NCI-H226 (cell line): ENCODE measurements around the gene SLC49A4.
A peak's percentile ranks its signal among the peaks of the same experiment; 100 is the strongest.
"Not testable (repeated sequence)": the region's sequence is repeated elsewhere in the genome, so short reads cannot be mapped to it uniquely, and the experiment has no call there.

Experiments used
- DNase-seq: peaks from one replicate; pipeline ENCODE4 v3.0.0-alpha.2; 2015

SLC49A4 gene, protein sequence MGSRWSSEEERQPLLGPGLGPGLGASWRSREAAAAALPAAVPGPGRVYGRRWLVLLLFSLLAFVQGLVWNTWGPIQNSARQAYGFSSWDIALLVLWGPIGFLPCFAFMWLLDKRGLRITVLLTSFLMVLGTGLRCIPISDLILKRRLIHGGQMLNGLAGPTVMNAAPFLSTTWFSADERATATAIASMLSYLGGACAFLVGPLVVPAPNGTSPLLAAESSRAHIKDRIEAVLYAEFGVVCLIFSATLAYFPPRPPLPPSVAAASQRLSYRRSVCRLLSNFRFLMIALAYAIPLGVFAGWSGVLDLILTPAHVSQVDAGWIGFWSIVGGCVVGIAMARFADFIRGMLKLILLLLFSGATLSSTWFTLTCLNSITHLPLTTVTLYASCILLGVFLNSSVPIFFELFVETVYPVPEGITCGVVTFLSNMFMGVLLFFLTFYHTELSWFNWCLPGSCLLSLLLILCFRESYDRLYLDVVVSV

DNA sequence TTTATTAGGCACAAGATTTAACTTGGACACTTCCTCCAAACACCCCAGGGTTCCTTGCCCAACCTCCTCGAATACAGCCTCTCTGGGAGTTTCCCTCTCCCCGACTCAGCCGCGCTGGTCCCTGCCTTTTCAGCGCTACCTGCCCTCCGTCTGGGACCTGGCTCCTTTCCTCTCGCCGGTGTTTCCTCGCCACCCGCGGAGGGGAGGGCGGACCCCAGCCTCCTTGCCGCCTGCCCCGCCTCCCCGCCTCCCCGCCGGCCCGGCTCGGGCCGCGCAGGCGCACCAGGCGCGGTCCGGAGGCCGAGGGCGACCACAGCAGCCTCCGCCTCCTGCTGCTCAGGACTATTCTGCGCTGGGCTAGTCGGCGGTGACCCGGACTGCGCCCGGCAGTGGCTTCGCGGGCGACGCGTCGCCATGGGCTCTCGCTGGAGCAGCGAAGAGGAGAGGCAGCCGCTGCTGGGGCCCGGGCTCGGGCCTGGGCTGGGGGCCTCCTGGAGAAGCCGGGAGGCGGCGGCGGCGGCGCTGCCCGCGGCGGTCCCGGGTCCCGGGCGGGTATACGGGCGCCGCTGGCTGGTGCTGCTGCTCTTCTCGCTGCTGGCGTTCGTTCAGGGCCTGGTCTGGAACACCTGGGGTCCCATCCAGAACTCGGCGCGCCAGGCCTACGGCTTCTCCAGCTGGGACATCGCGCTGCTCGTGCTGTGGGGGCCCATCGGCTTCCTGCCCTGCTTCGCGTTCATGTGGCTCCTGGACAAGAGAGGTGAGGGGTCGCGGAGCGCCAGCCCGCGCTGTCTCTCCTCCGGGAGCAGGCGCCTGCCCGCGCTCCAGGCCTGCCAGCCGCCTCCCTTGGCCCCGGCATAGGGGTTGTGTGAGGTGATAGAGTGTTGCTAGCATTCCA is at the start of gene SLC49A4:
Gene SLC49A4, plus strand, starts transcription at position 291 of the 895 bp plus-strand sequence. Its CDS starts 124 bp downstream, at position 415.
- peak; percentile 52 for DNase-seq

DNA sequence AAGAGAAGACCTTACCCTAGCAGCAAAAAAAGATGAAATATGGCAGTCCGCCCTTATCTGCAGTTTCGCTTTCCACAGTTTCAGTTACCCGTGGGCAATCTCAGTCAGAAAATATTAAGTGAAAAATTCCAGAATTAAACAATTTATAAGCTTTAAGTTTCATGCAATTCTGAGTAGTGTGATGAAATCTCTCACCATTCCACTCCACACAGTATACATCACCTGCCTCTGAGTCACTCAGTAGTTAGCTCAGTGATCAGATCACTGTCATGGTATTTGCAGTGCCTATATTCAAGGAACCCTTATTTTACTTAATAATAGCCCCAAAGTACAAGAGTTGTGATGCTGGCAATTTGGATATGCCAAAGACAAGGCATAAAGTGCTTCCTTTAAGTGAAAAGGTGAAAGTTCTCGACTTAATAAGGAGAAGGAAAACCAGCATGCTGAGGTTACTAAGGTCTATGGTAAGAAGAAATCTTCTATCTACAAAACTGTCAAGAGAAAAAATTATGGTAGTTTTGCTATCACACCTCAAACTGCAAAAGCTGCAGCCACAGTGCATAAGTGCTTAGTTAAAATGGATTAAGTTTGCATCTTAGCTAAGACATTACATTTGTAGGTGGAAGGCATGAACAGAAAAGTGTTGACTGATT is 49.4 kb upstream of the SLC49A4 start:
- peak; percentile 62 for DNase-seq

DNA sequence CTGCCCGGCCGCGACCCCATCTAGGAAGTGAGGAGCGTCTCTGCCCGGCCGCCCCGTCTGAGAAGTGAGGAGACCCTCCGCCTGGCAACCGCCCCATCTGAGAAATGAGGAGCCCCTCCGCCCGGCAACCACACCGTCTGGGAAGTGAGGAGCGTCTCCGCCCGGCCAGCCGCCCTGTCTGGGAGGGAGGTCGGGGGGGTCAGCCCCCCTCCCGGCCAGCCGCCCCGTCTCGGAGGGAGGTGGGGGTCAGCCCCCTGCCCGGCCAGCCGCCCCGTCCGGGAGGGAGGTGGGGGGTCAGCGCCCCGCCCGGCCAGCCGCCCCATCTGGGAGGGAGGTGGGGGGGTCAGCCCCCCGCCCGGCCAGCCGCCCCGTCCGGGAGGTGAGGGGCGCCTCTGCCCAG is 47.6 kb upstream of the SLC49A4 start:
- DNase-seq, result not testable (repeated sequence)

DNA sequence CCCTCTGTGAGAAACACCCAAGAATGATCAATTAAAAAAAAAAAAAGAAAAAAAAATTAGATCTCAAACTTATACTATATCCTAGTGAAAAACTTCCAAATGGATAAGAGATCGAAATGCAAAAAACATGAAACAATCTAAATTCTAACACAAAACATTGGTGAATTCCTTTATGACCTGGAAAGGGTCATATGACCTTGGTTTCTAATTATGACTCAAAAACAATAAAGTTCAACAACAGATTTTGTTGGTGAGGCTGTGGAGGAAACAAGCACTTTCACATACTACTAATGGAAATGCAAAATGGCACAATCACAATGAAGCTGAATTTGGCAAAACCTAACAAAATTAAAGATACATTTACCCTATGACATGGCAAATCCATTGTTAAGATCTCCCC is 46.5 kb upstream of the SLC49A4 start:
- DNase-seq, result no peak

DNA sequence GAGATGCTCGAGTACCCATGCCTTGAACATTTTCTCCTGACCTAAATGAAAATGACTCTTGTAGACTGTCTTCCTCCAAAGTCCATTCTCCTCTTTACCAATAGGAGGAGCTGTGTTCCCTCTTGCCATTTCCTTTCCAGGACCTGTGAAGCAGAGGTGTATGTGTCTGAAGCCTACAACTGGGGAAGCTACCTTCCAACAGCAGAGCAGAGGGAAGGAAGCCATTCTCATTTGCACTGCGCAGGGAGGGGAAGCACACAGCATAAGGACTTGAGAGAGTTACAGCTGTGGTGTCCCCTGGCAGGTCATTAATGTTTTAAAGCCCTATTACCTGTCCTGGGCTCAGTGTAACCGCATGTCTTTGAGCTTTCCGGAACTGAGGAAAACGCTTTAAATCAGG is 39.9 kb upstream of the SLC49A4 start:
- DNase-seq, result peak; percentile 37

DNA sequence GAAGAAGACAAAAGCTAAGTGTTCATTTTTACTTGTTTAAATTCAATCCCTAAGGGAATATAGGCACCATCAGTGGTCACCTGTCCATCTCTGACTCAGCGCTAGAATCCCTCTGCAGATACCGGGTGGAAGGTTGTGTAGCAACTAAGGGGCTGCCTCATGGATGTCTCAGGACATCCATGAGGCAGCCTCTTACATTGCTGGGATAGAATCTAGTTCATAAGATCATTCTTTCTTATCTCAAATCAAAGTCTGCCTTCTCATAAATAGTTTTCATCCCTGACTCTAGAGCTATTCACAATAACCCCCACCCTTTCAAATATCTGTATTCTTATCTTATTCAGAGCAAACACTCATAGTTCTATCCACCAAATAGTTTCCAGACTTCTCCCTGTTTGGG is 39.4 kb upstream of the SLC49A4 start:
- peak; percentile 9 for DNase-seq

DNA sequence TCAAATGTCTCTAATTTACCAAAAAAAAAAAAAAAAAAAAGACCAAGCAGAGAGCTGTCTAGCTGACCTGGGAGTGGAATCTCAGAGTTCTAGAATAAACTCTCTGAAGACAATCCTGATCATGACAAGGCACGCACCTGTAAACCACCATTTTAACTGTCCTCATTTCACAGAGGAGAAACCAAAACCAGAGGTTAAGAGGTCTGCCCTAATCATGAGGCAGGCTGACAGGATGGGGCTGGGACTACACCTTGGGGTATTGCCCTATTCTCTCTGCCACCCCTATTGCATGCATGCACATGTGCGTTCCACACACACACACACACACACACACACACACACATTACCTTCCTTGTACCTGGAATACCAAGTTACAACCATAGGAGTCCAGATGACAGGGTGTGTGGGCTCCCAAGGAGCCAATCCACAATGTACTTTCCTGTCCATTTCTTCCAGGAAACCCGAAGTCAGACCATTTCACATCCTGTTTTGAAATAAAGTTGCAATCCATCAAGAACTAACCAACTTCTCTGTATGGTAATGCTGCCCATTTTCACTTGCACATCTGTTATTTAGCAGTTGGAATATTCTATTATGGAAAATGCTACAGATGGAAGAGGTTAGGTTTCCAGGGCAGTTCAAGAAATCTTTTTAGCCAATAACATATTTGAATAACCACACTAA is 35.9 kb upstream of the SLC49A4 start:
- DNase-seq, result no peak

DNA sequence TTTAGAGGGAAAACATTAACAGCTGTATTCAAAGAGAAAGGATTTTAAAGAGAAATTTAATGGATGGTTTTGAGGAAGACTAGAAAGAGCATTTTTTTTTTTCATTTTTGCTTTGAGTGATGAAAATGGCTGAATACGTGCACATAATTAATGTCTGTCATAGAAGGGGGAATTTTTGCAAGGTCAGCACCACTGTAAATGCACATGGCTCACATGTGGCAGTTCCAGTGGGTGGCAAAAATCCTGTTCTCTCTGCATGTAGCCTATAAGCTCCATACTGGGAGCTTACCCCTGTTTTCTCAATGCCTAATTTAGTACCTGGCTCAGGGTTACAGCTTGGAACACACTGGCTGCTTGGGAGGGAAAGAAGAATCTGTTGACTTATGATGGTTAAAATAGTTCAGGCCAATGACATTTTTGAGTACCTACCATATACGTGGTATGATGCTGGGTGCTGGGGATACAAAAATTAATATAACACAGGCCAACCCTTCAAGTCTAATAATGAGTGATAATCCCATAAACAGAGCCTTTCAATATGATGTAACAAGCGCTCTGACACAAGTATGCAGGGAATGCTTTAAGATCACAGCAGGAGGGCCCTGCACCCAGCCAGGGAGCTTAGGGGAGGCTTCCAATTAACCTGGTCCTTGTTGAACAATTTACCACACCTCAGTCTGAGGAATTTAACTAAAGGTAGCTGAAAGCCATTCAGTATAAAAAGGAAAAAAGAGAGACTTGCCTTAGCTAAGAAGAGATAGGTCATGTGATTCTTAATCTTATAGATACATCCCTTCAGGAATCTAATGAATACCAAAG is 34.2 kb upstream of the SLC49A4 start:
- peak; percentile 75 for DNase-seq

DNA sequence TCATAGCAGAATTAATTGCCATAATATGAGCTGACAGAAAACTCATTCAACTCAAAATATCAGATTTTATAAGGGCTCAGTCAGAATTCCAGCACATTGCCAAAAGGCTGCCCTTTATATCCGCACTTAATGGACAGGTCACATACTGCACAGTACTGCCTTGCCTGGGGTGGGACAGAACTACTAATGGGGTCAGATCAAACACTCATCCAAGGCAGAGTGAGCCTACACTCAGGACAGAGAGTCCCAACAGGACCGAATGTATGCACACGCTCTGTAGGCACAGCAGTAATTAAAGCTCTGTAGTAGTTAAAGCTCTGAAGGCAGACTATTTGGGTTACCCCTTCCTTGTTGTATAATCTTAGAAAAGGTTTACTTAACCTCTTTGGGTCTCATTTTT is 28.4 kb upstream of the SLC49A4 start:
- no peak for DNase-seq

DNA sequence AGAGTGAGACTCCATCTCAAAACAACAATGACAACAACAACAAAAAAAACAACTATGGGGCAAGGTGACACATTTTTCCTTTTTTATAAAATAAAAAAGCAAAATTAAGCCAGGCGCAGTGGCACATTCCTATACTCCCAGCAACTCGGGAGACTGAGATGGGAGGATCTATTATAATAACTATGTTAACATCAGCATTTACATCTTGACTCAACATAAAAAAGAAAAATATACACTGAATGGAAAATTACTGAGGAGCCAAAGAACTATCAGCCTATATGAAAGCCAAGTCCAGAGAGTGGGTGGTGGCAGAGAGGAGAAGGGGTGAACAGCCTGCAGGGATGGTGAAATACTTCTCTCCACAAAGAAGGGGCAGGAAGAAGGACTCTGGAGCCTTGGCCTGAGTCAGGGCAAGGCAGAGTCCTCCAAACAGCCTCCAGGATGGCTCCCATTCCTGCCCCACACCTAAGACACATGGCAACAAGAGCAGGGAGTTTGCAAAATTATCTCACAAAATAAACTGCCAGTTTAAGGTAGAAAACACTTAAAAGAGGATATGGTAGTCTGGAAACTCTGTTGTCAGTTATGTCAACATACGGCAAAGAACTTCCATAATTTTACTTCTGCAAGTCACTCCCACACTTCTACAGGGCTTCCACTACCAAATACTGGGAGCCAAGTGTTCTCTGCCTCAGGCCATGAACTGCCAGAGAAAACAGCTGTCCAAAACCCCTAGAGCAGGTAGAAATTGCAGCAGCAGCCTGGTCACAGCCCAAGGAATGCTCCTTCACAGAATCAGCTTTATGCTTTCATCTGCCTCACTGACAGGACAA is 27.1 kb upstream of the SLC49A4 start:
- DNase-seq, result peak; percentile 77

DNA sequence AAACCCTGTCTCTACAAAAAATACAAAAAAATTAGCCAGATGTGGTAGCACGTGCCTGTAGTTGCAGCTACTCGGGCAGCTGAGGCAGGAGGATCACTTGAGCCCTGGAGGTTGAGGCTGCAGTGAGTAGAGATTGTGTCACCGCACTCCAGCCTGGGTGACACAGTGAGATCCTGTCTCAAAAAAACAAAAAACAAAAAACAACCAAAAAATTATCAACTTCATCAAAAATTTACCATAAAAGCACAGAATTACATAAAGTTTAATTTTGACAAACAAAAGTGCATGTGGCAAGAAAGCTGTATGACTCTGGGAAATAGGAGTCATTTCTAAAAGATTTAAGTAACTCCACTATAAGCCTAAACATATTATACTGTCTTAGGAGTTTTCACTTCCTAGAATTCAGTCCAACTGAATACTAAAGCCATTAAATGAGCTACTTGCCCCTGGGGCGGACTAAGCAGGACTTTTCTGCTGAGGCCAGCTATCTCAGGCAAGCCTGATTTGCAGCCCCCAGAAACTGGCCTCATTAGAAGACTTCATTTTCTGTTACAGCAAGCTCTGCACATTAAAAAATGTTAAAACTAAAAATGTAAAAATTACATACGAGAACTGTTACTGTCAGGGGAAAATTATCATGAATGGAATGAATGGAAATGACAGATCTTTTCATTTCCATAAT is 24.2 kb upstream of the SLC49A4 start:
- no peak for DNase-seq

DNA sequence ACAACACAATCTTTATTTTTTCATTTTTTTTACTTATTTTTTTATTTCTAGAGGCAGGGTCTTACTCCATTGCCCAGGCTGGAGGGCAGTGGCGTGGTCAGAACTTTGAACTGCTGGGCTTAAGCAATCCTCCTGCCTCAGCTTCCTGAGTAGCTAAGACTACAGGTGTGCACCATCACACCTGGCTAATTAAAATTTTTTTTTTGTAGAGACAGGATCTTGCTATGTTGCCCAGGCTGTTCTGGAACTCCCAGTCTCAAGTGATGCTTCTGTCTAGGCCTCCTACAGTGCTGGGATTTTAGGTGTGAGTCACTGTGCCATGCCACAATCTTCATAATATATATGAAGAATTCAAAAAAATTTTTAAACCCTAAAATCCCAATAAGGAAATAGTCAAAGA is 22.0 kb upstream of the SLC49A4 start:
- DNase-seq, result no peak

DNA sequence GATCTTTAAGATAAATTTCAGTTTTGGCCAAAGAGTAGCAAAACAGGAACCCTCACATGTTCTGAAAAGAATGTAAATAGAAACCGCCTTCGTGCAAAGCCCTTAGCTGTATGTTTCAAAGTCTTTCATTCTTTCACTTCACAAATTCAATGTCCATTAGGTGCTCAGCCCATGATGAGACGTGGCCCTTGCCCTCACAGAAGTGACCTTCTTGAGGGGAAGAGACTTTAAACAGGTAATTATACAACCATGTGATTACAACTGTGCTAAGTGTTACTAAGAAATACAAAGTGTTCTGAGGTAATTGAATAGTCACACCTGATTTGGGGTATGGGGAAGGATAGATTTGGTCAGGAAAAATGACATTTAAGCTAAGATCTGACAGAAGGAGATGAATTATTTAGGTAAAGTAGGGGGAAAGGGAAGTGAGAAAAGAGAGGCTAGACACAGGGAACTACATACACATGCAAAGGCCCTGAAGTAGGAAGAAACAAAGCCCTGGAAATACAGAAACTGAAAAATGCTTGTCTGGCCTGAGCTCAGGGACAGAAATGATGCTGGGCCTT is 20.8 kb upstream of the SLC49A4 start:
- no peak for DNase-seq

DNA sequence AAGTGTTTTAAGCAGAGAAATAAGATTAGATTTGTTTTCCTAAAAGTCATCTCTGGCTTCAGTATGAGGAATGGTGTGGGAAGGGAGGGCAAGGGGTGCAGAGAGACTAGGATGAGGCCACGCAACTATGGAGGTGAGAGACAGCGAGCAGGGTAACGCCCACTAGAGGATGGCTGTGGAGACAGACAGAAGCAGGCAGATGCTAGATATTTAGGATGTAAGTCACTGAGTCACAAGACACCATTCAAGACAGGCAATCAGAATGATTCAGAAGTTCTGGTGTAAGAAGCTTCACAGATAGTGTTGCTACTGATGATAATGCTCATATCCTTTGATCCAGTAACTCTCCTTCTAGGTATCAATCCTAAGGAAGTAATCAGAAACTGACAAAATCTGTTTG is 20.3 kb upstream of the SLC49A4 start:
- peak; percentile 62 for DNase-seq

DNA sequence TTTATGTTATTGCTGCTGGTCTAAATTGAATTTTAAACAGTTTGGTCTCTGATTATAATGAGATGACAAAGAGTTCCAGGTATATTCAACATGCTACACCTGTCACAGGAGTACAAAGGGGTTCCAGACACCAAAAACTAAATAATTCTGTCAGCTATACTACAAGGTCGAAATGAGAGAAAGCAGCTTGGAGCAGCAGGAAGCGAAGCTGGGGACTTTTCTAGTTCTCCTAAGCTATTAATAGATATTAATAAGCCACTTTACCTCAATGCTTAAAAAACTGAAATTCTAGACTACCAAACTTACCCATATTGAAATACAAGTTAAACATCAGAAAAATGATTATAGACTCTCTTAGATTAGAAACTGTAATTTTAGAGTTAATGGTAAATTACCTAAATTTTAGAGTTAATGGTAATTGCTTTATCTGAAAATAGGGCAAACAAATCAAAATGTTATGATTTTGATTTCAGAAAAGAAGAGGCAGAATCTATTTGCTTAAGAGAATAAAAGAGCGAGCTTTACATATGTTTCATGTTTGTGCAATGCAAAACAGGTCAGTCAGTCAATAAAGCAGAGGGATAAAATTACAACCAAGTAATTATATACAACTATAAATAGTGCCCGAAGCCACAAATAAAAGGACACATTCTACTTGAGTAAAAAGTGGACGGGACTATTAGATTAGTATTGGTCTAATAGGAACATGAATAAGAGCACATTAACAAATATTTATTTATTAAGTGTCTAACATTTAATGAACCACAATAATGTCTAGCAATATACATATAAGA is 18.0 kb upstream of the SLC49A4 start:
- DNase-seq, result no peak

DNA sequence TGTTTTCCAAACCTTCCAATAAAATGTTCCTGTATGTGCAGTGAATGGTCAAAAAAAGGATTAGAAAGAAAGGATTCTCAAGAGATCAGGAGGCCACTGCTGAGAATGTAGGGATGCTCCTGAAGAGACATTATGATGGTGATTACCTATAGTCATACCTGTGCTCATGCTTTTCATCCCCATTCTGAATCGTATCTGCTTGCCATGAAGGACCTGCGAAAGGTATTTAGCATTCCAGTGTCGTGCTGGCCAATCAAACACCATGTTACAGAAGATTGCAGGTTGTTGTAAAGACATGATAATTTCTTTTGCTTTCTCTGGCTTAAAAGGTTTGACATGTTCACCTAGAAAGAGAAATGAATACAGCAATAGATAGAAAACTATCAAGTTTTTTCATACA is 17.3 kb upstream of the SLC49A4 start:
- no peak for DNase-seq

DNA sequence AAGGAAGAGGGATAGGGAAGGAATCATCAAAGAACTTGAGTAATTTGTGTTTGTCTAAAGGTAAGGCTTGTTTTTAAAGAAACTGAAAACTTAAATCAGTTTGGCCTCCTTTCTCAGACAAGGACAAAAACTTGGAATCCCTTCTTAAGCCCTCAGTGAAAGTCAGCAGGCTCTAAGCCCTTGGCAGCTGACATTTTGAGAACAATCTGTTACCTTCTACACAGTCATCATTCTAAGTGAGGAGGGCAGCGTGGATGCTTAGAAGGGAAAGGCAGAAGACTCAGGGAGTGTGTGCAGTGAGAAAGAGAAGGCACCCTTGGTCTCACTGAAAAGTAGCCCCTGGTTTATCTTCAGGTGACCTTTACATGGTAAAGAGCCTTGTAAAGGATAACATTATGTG is 12.1 kb upstream of the SLC49A4 start:
- DNase-seq, result no peak

DNA sequence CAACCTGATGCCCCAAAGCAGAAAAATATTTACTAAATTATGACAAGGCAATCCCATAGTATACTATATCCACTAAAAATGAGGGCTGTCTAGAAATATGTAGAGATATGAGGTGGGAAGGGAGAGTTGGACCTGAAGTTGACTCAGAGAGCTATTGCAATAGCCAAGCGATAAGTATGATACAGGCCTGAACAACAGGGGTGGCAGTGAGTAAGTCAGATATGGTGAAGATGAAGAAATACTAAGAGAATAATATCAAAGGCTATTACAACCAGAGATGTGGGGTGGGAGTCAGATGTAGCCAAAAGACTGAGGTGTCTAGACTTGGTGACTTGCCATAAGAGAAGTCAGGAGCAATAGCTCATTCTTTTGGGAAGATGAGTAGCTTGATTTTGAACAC is 10.4 kb upstream of the SLC49A4 start:
- DNase-seq, result peak; percentile 94

DNA sequence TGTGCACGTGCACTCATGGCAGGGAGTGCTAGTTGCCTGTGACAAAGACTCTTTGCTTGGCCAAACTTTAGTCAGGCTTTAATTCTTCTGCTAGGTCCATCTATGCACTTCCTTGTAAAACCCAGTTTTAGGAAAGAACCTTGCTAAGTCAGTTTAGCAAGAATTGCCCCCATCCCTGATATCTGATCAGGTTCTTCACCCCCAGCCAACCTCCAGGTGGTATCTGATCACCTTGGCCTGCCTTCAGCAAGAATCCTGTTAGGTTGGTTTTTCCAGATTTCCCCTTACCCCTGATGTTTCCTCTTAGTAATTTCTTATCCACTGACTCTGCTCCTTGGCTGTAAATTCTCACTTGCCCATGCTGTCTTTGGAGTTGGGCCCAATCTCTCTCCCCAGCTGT is 9.6 kb upstream of the SLC49A4 start:
- no peak for DNase-seq
